DND-41 (cell line): Measurements from ENCODE around the gene PDCD11.
A peak's percentile ranks its signal among the peaks of the same experiment; 100 is the strongest.
"Not testable (repeated sequence)": the region's sequence is repeated elsewhere in the genome, so short reads cannot be mapped to it uniquely, and the experiment has no call there.

Experiments
- ATAC-seq: fragments of 200-7000 bp; cut with Tn5 transposase; 3 replicates; pipeline ENCODE4 v1.9.1; 2021; ENCODE audit warnings: low read depth; ENCODE audit not compliant: insufficient read depth
- DNase-seq: peaks from one replicate; pipeline ENCODE4 v3.0.0-alpha.2; 2020
- H2AFZ ChIP-seq: 2 replicates; pipeline ENCODE4 v1.6.0; 2012; ENCODE audit warnings: low read depth, low read length
- H3K27ac ChIP-seq: 2 replicates; pipeline ENCODE4 v1.5.1; 2012; ENCODE audit warnings: low read length, inconsistent platforms
- H3K27me3 ChIP-seq: fragments of 200-600 bp; sonication (generic); 2 replicates; pipeline ENCODE4 v1.6.0; 2012; ENCODE audit warnings: low read length, mild to moderate bottlenecking, inconsistent platforms; ENCODE audit not compliant: insufficient read depth, poor library complexity
- H3K36me3 ChIP-seq: 2 replicates; pipeline ENCODE4 v1.5.1; 2012; ENCODE audit warnings: low read length, inconsistent platforms; ENCODE audit not compliant: insufficient read depth
- H3K4me1 ChIP-seq: 2 replicates; pipeline ENCODE4 v1.5.1; 2012; ENCODE audit warnings: mild to moderate bottlenecking, low read length; ENCODE audit not compliant: insufficient read depth
- H3K4me2 ChIP-seq: 2 replicates; pipeline ENCODE4 v1.6.0; 2012; ENCODE audit warnings: mild to moderate bottlenecking, moderate library complexity, low read length, inconsistent platforms; ENCODE audit not compliant: insufficient read depth
- H3K4me3 ChIP-seq, 2 experiments: fragments of 200-600 bp in 1 of 2; shearing (Covaris generic) in 1 of 2; 2 replicates each; pipeline ENCODE4 v1.5.1; 2012 to 2016; ENCODE audit warnings: inconsistent platforms in 2 of 2, low read length in 2 of 2, mild to moderate bottlenecking in 2 of 2, low read depth in 1 of 2, moderate library complexity in 1 of 2
- H3K79me2 ChIP-seq: 2 replicates; pipeline ENCODE4 v1.6.0; 2012; ENCODE audit warnings: low read length, inconsistent platforms; ENCODE audit not compliant: insufficient read depth
- H3K9ac ChIP-seq: 2 replicates; pipeline ENCODE4 v1.6.0; 2012; ENCODE audit warnings: low read depth, mild to moderate bottlenecking, inconsistent platforms, low read length, moderate library complexity
- H3K9me3 ChIP-seq: 2 replicates; pipeline ENCODE4 v1.5.1; 2012; ENCODE audit warnings: low read length, moderate library complexity, mild to moderate bottlenecking, inconsistent platforms; ENCODE audit not compliant: insufficient read depth, severe bottlenecking
- H4K20me1 ChIP-seq: 2 replicates; pipeline ENCODE4 v1.6.0; 2012; ENCODE audit warnings: low read length; ENCODE audit not compliant: insufficient read depth
- CTCF ChIP-seq: IDR thresholded peaks from 2 replicates; pipeline ENCODE4 v1.5.1; 2012; ENCODE audit warnings: borderline replicate concordance, low read length, moderate library complexity, mild to moderate bottlenecking; ENCODE audit not compliant: poor library complexity, severe bottlenecking; ENCODE audit errors: extremely low read depth
- EZH2 ChIP-seq: IDR thresholded peaks from 3 replicates; pipeline ENCODE4 v1.6.1; 2012; ENCODE audit warnings: borderline replicate concordance, low read depth, mild to moderate bottlenecking, moderate library complexity, low read length, inconsistent platforms; ENCODE audit not compliant: severe bottlenecking

PDCD11 gene

GRCh38 chr10:103480521-103480920 is 84.1 kb downstream of the PDCD11 start:
- Histone ChIP-seq H2AFZ (no peak overlapping the region), H3K79me2 (no peaks in the 10 kb centered on the region), H3K9me3 (no peaks in the 10 kb centered on the region), H3K27ac (no peak overlapping the region), H3K4me3 (no peak overlapping the region), H3K4me2 (no peak overlapping the region), H3K4me1 (no peaks in the 10 kb centered on the region), H4K20me1 (no peaks in the 10 kb centered on the region), H3K27me3 (no peaks in the 10 kb centered on the region), H3K9ac (no peak overlapping the region), H3K36me3 (no peaks in the 10 kb centered on the region)
- TF ChIP-seq EZH2 (no peak), CTCF (no peak)
- ATAC-seq (no peak), DNase-seq (no peak)

- no peak overlapping the region for H2AFZ ChIP-seq
- H3K9me3 ChIP-seq: no peaks in the 10 kb centered on the region
- no peaks in the 10 kb centered on the region for H3K36me3 ChIP-seq
- H3K4me1 ChIP-seq: no peaks in the 10 kb centered on the region
- DNase-seq (peak; percentile 51), ATAC-seq (peak; percentile 91)
- no peak overlapping the region for H3K27ac ChIP-seq
- H3K4me2 ChIP-seq: no peak overlapping the region
- no peaks in the 10 kb centered on the region for H3K79me2 ChIP-seq
- no peak overlapping the region for H3K4me3 ChIP-seq
- H3K27me3 ChIP-seq: no peaks in the 10 kb centered on the region
- H4K20me1 ChIP-seq: no peaks in the 10 kb centered on the region
- no peak overlapping the region for H3K9ac ChIP-seq
- TF ChIP-seq CTCF: peak; percentile 73
- no peak for TF ChIP-seq EZH2
These were observed 85.6 kb downstream of the PDCD11 start for GRCh38 chr10:103481974-103482531.

GRCh38 chr10:103486635-103487409 is 90.4 kb downstream of the PDCD11 start:
- H3K9me3 ChIP-seq, H3K79me2 ChIP-seq, H3K27me3 ChIP-seq, H3K27ac ChIP-seq, H3K9ac ChIP-seq, H3K4me1 ChIP-seq, ATAC-seq, H3K4me2 ChIP-seq, H3K4me3 ChIP-seq, DNase-seq, H2AFZ ChIP-seq, H3K36me3 ChIP-seq, H4K20me1 ChIP-seq: not testable (repeated sequence)

GRCh38 chr10:103487410-103487708 is 90.9 kb downstream of the PDCD11 start:
- Histone ChIP-seq H3K27ac (no peak overlapping the region), H3K4me3 (no peak overlapping the region), H3K9ac (no peak overlapping the region), H4K20me1 (no peaks in the 10 kb centered on the region), H2AFZ (no peak overlapping the region), H3K79me2 (no peaks in the 10 kb centered on the region), H3K4me2 (no peak overlapping the region), H3K36me3 (no peaks in the 10 kb centered on the region), H3K27me3 (peaks cover 4% of the 10 kb centered on the region), H3K9me3 (no peaks in the 10 kb centered on the region), H3K4me1 (no peaks in the 10 kb centered on the region)
- ATAC-seq (no peak), DNase-seq (no peak)
- TF ChIP-seq EZH2 (no peak), CTCF (no peak)
